AG08395 (cell line): ENCODE results near the gene IPO7.
A peak's percentile ranks its signal among the peaks of the same experiment; 100 is the strongest.
"Not testable (repeated sequence)": the region's sequence is repeated elsewhere in the genome, so short reads cannot be mapped to it uniquely, and the experiment has no call there.

ENCODE experiments used
- DNase-seq: peaks from one replicate; pipeline ENCODE4 v3.0.0; 2012; ENCODE audit warnings: mixed read lengths, low spot score

IPO7 gene

DNA sequence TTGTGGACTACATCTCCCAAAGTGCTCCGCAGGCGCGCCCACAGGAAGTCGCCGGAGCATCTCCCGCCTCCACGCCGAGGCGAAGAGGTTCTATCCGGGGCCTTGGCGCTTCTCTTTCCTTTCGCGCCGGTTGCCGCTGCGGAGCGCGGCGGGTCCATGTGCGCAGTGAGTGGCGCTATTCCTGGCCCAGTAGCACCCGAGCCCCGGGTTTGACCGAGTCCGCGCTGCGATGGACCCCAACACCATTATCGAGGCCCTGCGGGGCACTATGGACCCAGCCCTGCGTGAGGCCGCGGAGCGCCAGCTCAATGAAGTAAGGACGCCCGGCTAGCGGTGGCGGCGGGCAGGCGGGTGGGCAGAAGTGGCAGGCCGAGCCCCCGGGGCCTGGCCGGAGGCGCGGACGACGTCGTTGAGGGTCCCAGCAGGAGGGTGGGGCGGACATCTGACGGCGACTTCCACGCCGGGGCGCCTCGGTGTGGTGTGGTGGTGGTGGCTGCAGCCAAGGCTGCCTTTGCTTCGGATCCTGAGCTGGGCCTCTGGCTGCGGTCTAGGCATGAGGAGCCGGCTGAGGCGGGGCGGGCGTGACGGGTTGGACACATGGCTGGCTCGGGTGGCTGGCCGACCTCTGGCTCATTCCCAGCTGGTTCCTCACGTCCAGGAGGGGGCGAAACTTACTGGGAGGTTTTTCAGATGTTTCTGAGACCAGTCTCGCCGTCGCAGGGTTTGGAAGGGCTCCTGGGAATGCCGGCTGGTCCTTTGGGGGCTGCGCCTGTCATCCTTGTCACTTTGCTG lies at the start of gene IPO7:
Gene IPO7, plus strand, starts transcription at position 118 of the 792 bp plus-strand sequence. Its CDS starts 112 bp downstream, at position 230.
- DNase-seq = peak; percentile 93

DNA sequence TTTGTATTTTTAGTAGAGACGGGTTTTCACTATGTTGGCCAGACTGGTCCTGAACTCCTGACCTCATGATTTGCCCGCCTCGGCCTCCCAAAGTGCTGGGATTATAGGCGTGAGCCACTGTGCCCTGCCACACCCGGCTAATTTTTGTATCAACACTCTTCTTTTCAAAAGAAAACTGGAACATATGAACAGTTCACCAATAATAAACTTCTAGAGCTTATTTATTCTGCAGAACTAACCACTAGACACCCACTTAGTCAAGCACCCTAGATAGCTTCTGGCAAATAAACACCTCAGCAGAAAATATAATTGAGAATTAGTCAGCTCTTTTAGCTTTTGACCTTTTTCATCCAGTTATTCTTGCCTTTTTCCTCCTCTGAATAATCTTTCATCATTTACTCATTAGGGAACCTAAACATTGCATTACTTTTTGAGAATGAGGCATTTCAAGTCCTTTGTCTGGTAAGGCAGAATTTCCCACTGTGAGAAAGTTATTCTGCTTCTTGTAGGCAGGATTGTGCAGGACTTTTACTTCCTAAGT lies 42.7 kb upstream of the IPO7 start:
- DNase-seq = no peak

DNA sequence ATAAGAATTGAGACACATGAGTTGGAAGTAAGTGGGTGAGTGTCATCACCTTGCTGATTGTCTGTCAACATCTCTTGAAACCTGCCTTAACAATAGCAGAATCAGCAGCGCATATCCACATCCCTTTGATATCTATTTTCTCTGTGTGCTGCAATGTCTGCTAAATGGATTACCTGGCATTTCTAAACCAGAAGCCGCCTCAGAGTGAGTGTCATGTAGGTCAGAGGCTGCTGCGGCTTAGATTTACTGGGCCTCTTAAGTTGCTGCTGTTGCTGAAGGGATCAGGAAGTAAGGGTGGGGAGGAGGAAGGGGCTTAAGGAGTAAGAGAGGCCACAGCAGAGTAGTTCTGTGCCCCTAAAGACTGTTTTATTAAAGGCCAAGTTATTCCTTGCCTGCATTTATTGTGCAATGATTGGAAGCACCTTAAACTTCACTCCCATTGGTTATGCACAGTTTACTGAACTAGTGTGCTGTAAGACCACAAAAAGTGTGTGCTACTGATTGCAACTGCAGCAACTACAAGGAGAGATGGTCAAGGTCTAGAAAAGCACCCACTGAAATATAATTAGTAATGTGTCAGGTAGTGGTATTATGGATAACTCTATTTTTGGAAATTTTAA lies 40.3 kb upstream of the IPO7 start:
- DNase-seq = no peak

DNA sequence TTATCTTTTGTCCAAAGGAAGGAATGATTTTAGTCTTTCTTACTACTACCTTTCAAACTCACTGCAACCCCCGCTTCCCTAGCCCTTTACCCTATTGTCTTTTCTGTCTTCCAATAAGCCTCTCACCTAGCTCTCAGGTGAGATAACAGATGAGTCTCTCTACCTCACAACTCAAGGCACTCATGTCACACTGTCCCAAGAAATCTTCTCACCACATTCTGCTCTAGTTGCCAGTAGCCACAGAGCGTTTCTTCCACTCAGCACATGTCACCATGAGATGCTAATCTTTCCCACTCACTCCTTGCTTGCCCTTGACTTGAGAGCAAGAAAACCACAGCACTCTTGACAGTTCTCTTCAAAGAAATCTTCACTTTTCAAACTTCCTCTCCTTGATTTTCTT lies 37.4 kb upstream of the IPO7 start:
- DNase-seq = no peak

DNA sequence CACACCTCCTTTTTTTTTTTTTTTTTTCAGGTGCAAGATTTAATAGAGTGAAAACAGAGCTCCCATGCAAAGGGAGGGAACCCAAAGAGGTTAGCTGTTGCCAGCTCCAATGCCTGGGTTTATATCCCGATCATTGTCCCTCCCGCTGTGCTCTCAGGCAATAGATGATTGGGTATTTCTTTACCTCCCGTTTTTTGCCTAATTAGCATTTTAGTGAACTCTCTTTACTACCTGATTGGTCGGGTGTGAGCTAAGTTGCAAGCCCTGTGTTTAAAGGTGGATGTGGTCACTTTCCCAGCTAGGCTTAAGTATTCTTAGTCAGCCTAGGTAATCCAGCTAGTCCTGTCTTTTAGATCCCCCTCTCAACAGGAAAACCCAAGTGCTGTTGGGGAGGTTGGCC lies 36.7 kb upstream of the IPO7 start:
- DNase-seq = not testable (repeated sequence)

DNA sequence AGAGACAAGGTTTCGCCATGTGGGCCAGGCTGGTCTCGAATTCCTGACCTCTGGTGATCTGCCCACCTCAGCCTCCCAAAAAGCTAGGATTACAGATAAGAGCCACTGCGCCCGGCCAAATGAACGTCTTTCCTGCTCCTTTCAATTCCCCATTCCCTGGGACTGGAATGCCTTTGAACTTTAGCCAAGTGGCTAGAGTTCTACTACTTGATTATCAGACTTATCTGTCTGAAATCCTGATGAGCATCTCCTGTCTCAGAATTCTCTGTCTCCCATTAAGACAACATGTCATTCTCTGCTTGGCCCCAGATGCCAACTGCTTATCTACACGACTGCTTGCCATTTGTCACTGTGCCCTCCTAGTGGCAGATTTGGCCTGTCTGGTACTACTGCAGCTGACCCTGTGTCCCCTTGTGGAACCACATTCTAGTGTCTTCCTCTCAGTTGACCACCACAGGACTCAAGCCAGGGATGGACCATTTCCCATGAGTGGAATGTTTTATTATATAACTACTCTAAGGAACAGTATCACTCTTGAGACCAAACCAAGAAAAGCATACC lies 33.1 kb upstream of the IPO7 start:
- DNase-seq = no peak

DNA sequence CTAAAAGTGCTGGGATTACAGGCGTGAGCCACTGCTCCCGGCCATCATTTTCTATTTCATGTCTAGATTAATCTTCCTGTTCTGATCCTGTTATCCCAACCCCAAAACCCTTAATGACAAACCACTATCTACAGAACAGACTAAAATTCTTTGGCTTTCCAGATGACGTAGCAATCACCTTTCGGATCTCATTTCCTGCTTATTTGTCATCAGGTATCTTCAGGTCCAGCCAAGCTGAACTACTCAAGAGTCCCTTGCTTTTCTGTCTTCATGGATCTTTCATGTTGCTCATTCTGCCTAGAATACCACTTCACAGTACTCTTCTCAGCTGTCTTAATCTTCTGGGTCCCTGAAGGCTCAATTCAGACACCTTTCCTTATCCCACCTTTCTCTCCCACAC lies 27.4 kb upstream of the IPO7 start:
- no peak for DNase-seq

DNA sequence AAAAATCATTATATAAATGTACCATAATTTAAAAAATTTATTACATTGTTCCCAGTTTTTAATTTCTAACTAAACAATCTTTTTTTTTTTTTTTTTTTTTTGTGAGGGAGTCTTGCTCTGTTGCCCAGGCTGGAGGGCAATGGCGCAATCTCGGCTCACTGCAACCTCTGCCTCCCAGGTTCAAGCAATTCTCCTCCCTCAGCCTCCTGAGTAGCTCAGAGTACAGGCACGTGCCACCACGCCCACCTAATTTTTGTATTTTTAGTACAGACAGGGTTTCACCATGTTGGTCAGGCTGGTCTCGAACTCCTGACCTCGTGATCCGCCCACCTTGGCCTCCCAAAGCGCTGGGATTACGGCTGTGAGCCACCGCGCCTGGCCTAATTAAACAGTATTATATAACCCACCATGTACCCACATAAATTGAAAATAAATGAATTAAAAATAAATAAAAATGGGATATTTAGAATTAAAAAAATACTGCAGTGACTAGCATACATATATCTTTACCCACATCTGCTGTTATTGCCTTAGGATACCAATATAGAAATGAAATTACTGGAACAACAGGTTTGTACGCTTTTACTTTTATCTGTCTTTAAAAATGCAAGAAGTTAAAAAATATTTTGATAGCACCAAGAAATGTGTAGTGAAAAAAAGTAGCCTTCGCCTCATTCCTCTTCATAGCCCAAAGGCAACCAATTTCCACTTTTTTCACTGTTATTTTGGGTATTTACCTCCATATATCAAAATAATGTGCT lies 23.4 kb upstream of the IPO7 start:
- not testable (repeated sequence) for DNase-seq

DNA sequence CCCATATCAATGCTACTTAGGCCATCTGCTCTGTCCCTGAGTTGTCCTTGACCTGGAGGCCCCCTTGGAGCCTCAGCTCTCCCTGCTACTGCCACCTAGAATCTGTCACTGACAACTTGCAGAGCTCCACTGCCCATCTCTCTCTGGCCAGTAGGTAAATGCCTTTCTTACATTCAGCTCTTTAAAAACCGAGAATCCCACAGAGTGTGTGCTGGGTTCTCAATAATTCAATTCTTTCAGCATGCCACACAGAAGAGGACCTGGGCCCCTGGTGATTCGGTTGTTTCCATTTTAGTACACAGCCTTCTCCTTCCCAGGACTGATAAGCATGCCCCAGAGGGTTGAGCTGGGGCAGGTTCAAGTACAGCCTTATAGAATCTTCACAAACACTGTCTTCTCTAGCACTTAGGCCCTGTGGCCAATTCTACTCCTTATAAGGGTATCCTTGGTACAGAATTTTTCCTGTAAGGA lies 22.0 kb upstream of the IPO7 start:
- DNase-seq = no peak

DNA sequence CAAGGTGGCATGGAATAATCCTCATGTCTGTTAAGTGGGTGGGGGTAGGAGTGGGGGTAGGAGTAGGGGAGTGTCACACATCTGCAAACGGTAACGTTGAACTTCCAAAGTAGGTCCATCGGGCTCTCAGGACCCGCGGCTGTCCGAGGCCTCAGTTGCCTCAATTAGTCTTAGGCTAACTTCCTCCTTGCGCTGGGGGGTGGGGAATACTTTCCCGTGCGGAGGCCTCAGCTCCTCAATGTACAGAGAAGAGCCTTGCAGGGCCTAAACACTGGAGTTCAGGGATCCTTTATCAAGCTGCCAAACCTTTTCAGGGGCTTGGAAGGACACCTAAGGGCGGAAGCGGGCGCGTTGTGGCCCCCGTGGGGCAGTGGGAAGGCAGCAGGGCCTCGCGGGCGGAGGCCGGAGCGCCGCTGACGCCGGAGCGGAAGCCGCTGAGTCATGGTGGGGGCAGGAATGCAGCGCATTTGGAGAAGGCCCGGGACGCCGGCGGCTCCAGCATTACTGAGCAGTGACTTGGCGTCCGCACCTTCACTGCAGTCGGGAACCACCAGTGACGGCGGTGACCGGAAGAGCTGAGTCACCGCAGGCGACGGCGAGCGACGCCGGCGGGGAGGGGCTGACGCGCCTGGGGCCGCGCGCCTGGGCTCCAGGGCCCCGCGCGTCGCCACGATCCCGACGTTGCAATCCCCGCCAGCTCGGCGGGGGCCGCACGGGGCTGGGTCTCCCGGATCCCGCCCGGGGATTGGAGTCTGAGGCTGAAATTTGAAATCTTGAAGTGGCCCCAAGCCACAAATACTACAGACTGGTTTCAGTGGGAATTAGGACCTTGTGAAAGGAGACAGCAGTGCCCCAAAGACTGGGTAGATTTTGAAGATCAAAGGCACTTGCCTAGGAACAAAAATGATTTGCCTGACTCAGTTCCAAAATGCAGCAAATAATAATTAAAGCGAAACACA lies 20.2 kb upstream of the IPO7 start:
- peak; percentile 97 for DNase-seq

DNA sequence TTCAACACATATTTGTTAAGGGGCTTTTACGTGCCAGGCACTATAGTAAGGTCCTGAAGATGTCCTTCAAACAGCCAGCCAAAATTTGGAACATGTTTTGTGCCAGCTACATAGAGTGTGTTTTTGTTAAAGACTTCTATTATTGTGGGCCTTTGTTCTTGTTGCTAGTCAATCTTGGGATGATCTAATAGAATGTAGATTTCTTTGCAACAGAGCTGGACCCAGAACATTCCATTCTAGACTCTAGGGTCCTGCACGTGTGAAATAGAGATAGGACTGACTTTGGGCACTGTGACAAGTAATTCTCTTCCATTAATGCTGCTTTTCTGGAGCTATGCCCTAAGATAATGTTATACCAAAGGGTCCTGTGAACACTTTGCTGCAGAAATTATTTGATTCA lies 16.9 kb upstream of the IPO7 start:
- no peak for DNase-seq

DNA sequence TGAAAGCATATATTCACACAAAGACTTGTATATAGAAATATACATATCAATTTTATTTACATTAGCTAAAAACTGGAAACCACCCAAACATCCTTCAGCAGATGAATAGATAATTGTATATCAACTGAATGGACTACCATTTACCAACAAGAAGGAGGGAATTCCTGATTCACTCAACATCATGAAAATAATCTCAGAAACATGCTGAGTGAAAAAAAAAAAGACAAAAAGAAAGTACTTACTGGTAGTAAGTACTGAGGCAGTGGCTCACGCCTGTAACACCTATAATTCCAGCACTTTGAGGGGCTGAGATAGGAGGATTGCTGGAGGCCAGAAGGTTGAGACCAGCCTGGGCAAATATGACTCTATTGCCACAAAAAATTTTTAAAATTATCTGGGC lies 7.4 kb upstream of the IPO7 start:
- no peak for DNase-seq

DNA sequence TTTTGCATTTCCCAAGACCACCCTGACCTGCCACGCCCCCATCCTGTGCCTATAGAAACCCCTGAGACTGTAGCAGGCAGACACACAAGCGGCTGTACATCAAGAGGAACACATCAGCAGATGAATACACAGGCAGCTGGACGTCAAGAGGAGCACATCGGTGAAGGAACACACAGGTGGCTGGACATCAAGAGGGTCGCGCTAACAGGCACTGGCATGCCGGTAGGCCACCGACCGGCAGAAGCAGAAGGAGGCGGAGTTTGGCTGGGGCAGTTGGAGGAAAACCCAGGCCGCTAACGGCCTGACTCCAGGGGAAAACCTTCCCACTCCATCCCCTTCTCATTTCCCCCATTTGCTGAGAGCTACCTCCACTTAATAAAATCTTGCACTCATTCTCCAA lies 5.4 kb upstream of the IPO7 start:
- DNase-seq = no peak

DNA sequence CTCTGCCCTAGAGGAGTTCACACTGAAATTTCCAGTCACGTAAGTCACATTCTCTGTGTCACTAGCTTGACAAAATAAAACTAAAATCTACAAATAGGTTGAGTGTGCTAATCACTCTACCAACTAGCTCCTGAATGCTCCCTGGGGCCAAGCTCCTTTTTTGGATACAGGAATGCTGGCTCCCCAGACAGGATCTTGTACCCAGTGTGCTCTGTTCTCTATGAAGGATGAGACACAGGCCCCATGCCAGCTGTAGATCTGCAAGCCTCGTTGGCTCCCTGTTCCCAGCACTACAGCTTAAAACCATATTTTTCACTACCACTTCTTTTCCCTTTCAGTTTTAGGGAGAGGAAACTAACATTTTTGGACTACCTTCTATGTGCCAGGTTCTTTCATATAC lies 3.7 kb upstream of the IPO7 start:
- peak; percentile 20 for DNase-seq

DNA sequence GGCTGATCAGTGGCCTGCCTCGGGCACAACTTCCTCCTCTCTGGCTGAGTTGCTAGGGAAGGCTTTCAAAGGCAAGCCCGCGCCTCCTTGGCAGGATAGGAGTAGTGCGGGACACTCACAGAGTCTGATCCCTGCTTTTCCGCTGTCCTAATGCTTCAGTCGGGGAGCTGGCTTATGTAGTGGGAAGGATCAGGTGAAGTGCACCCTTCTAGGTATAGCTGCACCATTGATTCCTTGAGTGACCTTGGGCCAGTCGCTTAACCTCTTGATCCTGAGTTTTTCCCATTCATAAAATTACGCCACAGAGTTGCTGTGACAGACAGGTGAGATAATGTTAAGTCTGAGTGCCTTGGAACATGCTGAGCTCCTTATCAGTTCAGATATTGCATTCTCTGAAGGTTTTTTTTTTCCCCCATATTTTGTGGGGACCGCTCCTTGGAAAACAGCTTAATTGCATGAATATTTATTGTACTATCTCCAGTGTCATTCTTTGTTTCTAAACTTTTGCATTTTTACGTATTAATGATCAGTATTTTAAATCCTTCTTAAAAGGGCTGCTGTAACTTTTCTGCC lies 961 bp downstream of the IPO7 start:
- DNase-seq = no peak

DNA sequence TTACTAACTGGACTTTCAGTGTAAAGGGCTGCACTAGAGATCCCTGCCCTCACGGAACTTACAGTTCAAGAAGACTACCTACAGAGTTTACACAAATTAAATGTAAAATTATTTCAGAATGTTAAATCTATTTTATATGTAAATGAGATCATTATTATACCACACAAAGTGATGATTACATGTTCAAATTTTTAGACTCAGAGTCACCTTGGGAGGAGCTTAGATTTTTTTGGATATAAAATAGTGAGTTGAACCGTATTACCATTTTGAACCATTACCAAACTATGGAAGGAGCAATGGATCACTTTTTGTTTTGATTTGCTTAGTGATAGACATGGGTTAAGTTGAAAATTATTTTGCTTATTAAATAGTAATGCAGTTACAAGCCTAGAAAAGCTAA lies 1.6 kb downstream of the IPO7 start:
- no peak for DNase-seq

DNA sequence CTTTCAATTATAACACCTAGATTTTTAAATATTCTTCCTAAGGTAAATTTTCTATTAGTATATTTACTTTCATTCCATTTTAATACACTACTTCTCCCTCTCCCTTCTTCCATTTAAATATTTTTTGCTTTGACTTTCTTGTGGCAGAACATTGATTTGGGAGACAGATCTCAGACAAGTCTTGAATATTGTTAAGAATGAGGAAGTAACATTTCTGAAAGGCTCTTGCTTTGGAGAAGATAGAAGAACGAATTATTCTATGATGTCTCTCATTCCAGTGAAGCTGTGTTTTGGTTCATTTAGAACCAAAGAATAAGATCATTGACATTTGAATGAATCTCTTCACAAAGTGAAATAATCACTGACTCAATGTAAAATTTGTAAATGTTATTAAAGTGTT lies 2.4 kb downstream of the IPO7 start:
- DNase-seq = no peak

DNA sequence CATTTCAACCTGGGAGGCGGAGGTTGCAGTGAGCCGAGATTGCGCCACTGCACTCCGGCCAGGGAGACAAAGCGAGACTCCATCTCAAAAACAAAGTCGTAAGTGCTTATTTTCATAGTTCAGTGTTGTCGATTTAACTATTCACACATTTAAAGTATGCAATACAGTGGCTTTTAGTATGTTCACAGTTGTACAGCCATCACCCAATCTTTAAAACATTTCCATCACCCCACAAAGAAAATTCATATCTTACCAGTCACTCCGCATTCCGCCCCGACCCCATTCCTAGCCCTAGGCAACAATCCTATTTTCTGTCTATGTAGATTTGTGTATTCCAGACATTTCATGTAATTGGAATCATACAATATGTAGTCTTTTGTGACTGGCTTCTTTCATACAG lies 11.9 kb downstream of the IPO7 start:
- no peak for DNase-seq

DNA sequence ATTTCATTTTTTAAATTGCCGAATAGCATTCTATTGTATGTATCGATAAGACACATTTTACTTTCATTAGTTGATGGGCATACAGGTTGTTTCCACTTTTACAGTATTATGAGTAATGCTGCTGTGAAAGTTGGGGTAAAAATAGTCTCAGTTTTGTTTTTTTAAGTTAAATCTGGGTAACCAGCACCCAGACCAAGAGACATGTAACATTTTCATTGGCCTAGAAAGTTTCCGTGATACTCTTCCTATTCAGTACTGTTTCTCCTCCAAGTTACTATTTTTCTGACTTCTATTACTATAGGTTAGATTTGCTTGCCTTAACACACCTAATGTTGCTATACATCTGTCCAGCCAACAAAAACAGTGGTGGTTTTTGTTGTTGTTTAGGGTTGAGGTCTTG lies 12.3 kb downstream of the IPO7 start:
- no peak for DNase-seq

DNA sequence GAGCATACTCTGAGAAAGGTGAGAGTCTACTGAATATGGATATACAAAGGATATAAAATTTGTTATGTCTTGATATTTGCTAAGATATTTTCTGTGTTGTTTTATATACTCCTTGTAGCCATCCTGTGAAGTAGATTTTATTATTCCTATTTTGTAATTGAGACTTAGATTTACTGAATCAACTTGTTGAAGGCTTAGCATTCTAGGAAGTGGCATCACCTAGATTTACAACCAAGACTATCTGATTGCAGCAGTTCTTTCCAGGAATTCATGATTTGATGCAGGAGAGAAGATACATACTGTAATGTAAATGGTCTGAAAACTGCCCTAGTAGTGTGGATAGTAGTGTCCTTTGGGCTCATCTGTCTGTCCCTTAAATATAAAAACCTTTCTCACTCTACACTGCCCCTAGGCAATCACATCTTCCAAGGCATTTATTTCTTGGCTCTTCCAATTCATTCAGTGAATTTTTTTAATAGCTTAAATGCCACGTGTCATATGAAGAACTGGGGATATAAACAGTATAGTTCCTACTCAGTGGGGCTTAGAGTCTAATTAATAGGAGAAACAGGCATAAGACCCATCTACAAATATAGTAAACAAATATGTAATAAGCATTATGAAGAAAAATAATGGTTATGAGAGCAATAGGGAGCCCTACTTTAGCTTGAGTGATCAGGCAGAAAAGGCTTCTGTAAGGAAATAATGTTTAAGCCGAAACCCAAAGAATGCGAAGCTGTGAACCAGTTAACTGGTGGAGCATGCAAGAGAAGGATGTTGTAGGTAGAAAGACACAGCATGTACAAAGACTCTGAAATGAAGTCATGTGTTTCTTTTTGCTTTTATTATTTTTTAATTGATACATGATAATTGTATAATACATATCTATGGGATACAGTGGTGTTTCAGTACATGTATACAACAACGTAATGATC lies 13.6 kb downstream of the IPO7 start:
- DNase-seq = no peak
